Cardiac muscle cell (in vitro differentiated cells and primary cell): ENCODE data around the gene TGIF2LY. TPM values are rescaled to one million over a fixed set of nuclear protein-coding genes. Genes with fewer than 3 reads are reported as not detected.
"Not testable (repeated sequence)": the region's sequence is repeated elsewhere in the genome, so short reads cannot be mapped to it uniquely, and the experiment has no call there.

Experiments
- DNase-seq, 2 donors: peaks; one replicate each; pipeline versions ENCODE4 v3.0.0 to v3.0.0-alpha.2; 2010 to 2017; ENCODE audit warnings: low read depth in 1 of 2, low spot score in 1 of 2
- H3K27ac ChIP-seq: fragments of 200-600 bp; sonication (generic); 2 replicates; pipeline ENCODE4 v1.5.1; 2016
- H3K27me3 ChIP-seq: fragments of 200-600 bp; sonication (generic); 2 replicates; pipeline ENCODE4 v1.6.0; 2016; ENCODE audit warnings: control low read depth
- H3K36me3 ChIP-seq: fragments of 200-600 bp; sonication (generic); 2 replicates; pipeline ENCODE4 v1.5.1; 2016; ENCODE audit warnings: control low read depth
- H3K4me1 ChIP-seq: fragments of 200-600 bp; sonication (generic); 2 replicates; pipeline ENCODE4 v1.8.1; 2017; ENCODE audit warnings: low read depth, mild to moderate bottlenecking, mixed run types
- H3K4me3 ChIP-seq: fragments of 200-600 bp; sonication (generic); 2 replicates; pipeline ENCODE4 v1.5.1; 2016; ENCODE audit warnings: mild to moderate bottlenecking
- H3K9me3 ChIP-seq: fragments of 200-600 bp; sonication (generic); 2 replicates; pipeline ENCODE4 v1.5.1; 2017; ENCODE audit warnings: low read depth, mild to moderate bottlenecking, control low read depth
- polyA plus RNA-seq: library from polyadenylated mRNA; unstranded; fragments of >200 nt; fragmentation: Nextera tagmentation; extraction: Ambion mirVana; gene quantifications from 2 replicates; pipeline ENCODE4 v1.2.1, GENCODE V29; 2016
- total RNA-seq: library from RNA; depleted of rRNA; stranded (reverse); fragments of >200 nt; gene quantifications from 2 replicates; pipeline ENCODE4 v1.2.3, GENCODE V29; 2016

The TGIF2LY gene
- total RNA-seq (not detected in 2 replicates), polyA plus RNA-seq (not detected in 2 replicates)

DNA sequence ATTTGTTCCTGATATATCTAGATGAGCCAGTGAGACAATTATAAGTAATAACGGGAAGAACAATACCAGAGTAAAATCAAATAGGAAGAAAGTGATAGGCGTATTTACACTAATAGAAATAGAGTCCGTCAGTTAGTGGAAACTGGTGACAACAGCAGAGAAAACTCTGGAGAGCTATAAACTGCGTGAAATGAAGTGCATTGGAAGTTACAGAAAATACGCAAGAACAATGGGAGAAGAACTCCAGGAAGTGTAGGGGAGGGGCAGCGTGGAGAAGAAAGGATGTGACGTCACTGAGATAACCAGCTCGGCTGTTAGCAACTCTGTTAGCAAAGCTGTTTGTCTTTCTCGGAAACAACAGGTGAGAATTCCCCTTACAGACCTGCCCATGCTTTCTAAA is at the start of gene TGIF2LY:
Gene TGIF2LY, plus strand, starts transcription at position 301 of the 400 bp plus-strand sequence. CDS start 178 bp downstream, outside the sequence.
- H3K27me3 ChIP-seq, H3K27ac ChIP-seq, H3K4me3 ChIP-seq, H3K4me1 ChIP-seq, H3K36me3 ChIP-seq, DNase-seq, H3K9me3 ChIP-seq: not testable (repeated sequence)
